Germinal center (tissue), 1 donor: ENCODE results near the gene DLEC1.

ENCODE experiments used
- DNase-seq: peaks from one replicate; pipeline ENCODE4 v3.0.0; 2012; ENCODE audit warnings: mixed read lengths, low spot score

DLEC1 gene

DNA sequence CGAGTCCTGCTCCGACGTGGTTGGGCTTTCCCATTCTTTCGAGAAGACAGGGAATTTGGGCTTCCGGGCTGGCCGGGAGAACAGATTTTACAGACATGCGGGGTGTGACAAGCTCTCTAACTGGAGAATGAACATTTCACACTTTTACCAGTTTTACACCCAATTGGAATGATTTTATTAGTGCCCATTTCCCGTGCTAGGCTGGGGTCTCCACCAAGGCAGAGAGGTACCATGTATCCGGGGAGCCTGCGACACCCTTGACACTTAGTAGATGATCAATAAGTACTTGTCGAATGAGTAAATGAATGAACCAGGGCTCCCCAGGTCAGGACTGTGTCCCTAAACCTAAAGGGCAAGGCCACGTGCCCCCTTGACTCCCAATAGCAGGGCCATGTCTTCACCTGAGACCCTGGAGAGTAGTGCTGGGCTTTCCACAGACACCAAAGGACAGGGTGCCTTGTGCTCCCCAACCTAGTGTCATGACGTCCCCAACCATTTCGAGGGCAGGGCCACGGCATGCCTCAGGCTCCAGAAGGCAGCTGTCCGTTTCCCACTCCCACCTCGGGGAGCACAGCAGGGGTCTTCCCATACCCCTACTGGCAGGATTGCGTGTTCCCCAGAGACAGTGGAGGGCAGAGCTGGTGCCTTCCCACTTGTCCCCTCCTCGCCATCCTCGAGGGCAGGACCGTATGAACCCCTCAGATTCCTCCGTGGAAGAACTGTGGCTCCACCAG lies 98.8 kb downstream of the DLEC1 start:
- peak; percentile 25 for DNase-seq

DNA sequence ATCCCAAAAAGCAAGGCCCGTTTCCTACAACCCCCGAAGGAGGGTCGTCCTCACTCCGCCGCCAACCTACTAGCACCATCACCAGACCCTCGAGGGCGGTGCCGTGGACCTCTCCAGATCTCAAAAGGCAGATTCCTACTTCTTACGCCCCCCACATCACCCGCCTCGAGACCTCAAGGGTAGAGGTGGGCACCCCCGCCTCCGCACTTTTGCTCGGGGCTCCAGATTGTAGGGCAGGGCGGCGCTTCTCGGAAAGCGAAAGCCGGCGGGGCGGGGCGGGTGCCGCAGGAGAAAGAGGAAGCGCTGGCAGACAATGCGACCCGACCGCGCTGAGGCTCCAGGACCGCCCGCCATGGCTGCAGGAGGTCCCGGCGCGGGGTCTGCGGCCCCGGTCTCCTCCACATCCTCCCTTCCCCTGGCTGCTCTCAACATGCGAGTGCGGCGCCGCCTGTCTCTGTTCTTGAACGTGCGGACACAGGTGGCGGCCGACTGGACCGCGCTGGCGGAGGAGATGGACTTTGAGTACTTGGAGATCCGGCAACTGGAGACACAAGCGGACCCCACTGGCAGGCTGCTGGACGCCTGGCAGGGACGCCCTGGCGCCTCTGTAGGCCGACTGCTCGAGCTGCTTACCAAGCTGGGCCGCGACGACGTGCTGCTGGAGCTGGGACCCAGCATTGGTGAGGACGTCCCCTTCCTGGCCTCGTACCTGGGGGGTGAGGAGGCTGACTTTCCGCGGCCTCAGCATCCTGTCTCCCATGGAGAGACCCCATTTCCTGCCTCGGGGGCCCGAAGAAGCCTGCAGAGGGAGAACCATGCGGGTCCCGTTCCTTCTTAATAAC lies 99.6 kb downstream of the DLEC1 start, which contains the start of gene MYD88:
Gene MYD88 (plus strand): TSS at position 313 of the 842 bp plus-strand sequence. CDS start 40 bp downstream, at position 353.
- peak; percentile 86 for DNase-seq

DNA sequence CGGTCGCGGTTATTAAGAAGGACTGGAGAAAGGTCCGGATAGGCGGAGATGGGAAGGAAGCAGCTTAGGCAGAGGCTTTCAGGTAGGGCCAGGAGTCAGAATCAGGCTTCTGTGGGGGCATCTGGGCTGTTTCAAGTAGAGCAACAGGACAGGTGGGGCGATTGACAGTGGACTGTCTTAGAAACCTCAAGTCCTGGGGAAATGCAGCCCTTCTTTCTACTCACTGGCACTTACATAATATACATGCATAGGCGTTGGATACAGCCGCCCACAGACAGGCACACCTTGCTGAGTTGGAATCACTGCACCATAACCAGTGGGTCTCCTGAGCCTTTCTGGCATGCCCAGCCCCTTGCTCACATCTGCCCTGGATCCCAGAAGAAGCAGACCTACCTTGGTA lies 100.2 kb downstream of the DLEC1 start:
- DNase-seq = no peak

DNA sequence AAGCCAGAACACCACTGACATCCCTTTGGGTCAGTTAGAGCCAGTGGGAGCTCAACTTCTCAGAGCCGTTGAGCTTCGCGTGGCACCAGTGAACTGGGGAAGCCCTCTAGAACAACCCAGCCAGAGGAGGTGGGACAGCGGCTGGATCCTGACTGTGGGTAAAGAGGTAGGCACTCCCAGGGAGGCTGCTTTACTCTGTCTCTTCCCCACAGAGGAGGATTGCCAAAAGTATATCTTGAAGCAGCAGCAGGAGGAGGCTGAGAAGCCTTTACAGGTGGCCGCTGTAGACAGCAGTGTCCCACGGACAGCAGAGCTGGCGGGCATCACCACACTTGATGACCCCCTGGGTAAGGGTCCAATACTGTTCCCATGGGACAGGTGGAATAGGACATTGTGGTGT lies 100.6 kb downstream of the DLEC1 start:
- no peak for DNase-seq

DNA sequence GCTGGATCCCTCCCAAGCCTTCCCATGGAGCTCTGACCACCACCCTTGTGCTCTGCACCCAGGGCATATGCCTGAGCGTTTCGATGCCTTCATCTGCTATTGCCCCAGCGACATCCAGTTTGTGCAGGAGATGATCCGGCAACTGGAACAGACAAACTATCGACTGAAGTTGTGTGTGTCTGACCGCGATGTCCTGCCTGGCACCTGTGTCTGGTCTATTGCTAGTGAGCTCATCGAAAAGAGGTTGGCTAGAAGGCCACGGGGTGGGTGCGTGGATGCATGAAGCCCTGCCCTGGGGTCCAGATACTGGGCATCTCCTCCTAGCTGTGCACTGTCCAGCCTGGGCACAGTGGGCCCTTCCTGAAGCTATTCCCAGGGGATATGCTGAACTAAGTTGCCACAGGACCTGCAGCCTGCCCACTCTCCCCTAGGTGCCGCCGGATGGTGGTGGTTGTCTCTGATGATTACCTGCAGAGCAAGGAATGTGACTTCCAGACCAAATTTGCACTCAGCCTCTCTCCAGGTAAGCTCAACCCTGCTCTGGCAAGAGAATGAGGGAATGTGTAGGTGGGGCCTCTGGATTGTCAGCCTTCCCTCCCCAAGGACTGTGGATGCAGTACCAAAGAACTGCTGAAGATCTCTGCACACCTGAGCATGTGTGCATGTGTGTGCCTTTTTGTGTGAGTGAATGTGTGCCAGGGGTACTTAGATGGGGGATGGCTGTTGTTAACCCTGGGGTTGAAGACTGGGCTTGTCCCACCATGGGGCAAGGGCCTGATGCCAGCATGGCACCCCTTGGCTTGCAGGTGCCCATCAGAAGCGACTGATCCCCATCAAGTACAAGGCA lies 101.5 kb downstream of the DLEC1 start:
- DNase-seq = no peak

DNA sequence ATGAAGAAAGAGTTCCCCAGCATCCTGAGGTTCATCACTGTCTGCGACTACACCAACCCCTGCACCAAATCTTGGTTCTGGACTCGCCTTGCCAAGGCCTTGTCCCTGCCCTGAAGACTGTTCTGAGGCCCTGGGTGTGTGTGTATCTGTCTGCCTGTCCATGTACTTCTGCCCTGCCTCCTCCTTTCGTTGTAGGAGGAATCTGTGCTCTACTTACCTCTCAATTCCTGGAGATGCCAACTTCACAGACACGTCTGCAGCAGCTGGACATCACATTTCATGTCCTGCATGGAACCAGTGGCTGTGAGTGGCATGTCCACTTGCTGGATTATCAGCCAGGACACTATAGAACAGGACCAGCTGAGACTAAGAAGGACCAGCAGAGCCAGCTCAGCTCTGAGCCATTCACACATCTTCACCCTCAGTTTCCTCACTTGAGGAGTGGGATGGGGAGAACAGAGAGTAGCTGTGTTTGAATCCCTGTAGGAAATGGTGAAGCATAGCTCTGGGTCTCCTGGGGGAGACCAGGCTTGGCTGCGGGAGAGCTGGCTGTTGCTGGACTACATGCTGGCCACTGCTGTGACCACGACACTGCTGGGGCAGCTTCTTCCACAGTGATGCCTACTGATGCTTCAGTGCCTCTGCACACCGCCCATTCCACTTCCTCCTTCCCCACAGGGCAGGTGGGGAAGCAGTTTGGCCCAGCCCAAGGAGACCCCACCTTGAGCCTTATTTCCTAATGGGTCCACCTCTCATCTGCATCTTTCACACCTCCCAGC lies 102.4 kb downstream of the DLEC1 start:
- DNase-seq = no peak

DNA sequence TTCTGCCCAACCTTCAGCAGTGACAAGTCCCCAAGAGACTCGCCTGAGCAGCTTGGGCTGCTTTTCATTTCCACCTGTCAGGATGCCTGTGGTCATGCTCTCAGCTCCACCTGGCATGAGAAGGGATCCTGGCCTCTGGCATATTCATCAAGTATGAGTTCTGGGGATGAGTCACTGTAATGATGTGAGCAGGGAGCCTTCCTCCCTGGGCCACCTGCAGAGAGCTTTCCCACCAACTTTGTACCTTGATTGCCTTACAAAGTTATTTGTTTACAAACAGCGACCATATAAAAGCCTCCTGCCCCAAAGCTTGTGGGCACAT lies 102.9 kb downstream of the DLEC1 start:
- no peak for DNase-seq

DNA sequence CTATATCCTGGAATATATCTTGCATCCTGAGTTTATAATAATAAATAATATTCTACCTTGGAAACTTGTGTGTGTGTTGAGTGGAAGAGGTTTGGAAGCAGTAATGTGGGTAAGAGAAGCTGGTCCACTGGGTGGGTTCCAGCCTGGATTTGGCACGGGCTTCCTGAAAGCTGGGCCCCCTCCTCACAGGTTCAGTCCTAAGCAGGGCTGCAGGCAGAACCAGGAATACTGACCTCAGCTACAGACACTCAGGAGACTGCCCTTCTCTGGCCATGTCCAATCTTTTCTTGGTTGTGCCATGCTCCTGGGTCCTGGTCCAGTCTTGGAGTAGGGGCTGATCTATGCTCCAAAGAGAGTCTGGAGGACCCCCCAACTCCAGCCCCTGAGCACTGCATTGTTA lies 104.0 kb downstream of the DLEC1 start:
- DNase-seq = no peak

DNA sequence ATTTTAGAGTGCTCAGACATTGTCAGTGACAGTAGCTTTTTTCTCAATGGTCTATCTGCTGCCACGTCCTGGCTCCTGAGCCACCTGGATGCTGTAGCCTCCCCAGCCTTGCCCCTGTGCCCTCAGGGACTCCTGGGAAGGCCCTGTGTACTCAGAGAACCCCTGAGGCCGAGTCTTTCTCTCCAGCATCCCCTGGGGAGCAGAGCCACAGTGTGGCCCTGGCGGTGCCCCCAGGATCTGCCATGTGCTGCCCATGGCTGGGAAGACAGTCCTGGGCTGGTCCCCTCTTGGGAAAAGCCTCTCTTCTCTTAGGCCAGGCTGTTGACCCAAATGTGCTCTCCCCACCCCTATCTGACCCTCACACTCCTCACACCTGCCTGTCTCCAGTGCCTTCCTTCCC lies 104.5 kb downstream of the DLEC1 start:
- no peak for DNase-seq

DNA sequence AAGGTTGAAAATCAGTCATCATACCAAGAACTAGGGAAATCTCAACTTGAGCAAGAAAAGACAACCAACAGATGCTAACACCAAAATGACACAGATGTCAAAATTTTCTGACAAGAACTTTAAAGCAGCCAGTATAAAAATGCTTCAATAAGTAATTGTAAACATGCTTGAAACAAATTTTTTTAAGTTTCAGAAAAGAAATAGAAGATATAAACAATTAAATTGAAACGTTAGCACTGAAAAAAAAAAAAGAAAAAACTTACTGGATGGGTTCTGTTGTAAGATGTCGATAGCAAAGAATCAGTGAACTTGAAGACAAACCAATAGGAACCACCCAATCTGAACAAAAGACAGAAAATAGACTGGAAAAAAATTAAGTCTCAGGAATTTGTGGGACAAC lies 107.5 kb downstream of the DLEC1 start:
- DNase-seq = no peak

DNA sequence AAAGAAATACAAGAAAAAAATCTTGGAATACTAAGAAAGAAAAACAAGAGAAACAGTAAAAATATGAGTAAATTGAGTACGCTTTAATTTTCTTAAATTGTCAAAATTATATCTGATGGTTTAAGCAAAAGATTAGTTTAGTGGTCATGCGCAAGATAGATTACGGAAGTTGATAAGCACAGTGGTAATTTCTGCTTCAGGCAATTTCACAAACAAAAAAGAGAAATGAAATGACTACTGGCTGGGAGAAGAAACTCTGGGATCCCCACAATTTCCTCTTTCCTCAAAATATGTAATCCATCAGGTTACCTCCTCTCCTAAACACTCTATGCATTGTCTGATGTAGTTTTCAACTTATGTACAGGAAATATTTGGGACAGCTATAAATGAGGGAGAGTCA lies 108.4 kb downstream of the DLEC1 start:
- no peak for DNase-seq

DNA sequence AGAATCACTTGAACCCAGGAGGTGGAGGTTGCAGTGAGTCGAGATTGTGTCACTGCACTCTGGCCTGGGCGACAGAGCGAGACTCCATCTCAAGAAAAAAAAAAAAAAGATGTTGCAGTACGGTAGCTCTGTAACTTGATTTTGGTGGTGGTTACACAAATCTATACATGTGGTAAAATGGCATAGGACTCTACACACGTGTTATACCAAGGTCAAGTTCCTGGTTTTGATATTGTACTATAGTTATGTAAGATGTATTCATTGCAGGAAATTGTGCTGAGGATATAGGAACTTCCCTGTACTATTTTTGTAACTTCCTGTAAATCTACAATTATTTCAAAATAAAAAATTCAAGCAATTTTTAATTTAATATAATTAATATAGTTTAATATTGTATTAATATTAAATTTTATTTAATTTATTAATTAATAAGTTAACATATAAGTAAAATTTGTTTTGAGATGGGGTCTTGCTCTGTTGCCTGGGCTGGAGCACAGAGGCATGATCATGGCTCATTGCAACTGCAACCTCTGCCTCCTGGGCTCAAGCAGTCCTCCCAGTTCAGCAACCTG lies 109.4 kb downstream of the DLEC1 start:
- DNase-seq = no peak

DNA sequence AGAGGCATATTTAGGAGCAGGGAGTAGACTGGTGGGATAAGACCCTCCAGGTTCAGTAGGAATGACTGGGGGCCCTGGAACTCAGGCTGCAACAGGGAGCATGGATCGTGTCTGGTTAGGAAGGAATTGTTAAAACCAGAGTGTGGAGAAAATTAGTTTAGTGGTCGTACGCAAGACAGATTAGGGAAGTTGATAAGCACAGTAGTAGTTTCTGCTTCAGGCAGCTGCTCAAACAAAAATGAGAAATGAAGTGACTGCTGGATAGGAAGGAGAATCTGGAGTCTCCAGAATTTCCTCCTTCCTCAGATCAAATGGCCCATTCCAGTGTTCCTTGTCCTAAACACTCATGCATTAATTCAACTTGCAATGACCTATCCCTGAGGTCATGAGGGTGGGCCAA lies 110.7 kb downstream of the DLEC1 start:
- no peak for DNase-seq

DNA sequence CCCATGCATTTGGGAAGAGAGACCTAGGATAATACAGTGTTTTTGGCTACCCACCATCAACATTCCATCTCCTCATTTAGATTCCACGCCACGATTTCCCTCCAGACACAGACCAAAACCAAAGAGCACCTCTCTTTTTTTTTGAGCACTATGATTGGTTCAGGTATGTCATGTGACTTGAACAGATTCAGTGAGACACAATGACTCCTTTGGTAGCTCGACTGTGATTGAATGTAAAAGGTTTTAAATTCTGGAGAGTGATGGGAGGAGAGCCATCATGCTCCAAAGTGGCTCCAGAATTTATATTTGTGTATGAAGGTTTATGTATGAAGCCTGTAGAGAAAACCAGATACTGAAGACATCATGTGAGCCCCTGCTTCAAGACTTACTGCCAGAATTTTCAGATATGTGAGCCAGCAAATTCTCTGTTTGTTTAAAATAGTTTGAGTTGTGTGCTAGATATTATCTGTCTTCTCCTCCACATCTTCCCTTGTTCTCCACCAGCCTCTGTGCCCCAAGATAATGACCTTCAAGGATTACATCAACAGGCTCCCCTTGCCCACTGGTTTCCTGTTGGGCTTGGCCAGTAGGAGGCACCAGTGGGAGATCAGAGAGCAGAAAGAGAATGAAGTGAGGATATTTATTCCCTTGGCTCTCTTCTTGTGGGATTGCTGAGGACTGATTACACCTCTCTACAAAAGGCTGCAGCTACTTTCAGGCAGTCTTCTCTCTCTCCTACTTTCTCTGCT lies 111.9 kb downstream of the DLEC1 start:
- no peak for DNase-seq

DNA sequence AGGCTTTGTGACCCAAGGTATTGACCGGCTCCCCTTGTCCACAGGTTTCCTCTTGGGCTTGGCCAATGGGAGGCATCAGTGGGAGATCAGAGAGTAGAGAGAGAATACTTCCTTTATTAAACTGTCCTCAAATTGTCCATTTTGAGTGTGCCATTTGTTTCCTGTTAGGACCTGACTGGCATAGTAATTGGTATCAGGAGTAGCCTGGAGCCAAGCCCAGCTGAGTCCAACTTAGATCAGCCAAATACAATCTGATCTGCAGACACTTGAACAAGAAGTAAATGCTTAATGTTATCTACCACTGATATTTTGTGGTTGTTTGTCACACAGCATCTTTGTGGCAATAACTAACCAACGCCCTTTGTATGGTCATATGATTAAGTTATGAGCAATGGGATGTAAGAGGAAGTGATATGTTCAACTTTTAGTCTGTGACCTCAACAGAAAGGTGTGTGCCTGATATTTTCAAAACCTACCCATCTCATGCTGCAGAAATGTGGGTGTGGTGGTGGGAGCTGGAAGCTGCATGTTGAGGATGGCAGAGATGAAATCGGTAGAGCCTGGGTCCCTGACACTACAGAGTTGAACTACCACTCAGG lies 112.8 kb downstream of the DLEC1 start:
- DNase-seq = no peak

DNA sequence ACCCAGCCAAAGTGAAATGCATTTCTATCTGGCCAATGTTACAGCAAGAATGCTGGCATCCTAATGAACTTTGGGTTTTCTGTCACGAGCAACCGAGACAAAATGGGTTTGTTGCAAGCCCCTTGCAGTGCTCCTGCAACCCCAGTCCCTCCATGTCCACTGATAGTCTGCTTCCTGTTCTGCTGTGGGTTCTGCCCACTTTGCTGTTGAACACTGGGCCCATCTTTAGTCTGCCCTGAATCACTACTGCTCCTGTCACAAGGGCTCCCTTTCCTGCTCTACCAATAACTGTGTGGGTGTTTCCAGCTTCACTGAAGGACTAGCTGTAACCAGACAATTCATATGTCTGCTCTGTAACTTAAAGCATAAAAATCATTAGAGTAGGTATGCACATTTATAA lies 113.6 kb downstream of the DLEC1 start:
- no peak for DNase-seq

DNA sequence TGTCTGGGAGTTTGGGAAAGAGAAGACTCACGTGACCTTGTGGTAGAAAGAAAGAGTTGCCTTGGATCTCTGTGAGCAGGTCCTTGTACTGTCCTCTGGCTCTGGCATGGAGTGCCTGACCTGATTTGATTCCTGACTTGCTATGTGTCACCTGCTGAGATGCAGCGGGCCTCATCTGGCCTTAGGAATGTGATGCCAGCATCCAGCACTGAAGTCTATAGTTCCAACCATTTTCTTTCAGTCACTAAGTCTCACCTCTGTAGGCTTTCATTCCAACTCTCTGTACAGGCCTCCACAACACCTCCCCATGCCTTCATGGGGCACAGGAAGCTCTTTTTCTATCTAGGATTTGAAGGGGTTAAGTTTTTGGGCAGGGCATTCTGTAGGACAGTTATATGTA lies 114.2 kb downstream of the DLEC1 start:
- no peak for DNase-seq

DNA sequence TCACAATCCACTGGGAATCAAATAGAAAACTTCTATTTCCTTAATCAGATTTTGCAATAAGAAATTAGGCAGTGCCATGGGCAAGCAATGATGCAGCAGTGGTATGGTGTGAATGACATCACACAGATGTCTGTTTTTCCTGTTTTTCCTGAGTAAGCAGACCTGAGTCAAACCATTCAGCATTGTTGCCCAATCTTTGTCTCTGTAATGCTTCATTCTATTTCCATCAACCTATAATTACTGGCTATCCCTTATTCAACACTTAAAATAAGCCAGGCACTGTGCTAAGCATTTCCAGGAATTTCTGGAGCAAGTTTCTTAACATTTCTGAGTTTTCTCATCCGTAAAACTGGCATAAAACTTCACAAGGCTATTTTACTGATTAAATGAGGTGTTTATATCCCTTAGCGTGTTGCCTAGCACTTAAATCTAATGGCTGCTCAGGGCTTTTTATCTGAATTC lies 115.1 kb downstream of the DLEC1 start:
- DNase-seq = no peak

DNA sequence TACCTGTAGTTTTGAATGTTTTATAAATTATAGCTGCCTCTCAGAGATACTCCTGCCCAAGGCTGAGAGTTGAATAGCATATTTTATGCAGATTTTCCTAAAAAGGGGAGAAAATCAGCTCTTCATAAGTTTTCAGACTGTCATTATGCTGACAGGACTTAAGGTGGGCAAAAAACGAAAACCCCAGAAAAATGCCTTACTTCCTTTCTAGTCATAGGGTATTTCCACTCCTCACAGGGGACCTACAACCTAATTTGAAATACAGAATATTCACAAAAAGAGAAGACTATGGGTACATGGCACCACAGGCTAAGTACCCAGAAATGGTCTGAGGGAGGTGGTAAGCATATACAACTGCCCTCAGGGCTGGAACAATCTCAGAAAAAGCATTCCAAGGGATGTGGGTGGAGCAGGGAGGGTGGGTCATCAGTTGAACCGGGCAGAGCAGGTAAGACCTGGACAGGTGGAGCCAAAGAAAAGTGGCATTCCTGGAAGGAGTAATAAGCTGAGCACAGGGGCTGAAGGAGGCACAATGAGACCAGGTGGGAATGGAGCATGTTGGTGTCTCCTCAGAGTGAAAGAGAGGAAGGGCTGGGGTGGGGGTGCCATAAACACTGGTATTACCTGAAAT lies 115.7 kb downstream of the DLEC1 start:
- DNase-seq = no peak

DNA sequence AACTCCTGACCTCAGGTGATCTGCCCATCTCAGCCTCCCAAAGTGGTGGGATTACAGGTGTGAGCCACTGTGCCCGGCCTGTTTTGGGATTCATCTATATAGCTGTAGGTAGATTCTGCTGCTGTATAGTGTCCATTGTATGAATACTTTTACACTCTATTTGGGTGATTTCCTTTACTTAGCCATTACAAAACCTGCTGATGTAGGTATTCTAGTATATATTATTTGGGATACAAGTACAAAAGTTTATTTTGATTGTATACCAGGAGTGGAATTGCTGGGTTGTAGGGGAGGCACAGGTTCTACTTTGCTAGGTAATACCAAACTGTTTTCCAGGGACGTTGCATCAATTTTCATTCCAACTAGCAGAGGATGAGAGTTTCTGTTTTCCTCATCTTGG lies 116.8 kb downstream of the DLEC1 start:
- no peak for DNase-seq
